ENCODE measurements around the gene UBE2R2.
"Not testable (repeated sequence)": the region's sequence is repeated elsewhere in the genome, so short reads cannot be mapped to it uniquely, and the experiment has no call there.

The UBE2R2 gene

DNA sequence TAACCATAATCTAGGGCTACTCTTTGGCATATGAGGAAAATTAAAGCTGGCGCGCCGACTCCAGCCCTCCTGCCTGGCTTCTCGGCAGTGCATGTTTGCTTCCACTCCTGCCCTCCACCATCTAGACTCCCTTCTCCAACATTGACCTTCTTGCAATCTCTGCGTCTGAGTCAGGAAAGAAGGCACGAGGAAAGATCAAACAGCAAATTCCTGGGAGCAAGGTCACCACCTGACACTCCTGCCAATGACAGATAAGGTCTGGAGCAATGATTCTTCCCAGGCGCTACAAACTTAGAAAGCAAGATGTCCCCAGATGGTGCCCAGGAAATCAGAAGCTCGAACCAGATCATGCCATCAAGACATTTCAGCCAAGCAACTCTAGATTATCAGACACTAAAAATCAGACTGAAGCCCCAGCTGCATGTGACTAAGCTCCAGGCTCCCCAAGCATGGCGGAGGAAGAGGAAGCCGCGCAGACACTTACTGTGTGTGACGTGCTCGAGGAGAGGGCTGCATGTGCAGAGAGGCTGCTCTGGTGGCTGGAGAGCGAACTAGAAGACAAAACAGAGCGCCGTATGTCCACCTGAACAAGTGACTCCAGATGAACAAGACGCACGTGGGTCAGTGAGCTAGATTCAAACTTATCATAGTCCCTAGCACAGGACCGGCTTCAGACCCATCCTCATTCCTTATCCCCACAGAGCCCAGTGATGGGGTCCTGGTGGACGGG, 115.3 kb downstream of the UBE2R2 start:
- no peak for DNase-seq

DNA sequence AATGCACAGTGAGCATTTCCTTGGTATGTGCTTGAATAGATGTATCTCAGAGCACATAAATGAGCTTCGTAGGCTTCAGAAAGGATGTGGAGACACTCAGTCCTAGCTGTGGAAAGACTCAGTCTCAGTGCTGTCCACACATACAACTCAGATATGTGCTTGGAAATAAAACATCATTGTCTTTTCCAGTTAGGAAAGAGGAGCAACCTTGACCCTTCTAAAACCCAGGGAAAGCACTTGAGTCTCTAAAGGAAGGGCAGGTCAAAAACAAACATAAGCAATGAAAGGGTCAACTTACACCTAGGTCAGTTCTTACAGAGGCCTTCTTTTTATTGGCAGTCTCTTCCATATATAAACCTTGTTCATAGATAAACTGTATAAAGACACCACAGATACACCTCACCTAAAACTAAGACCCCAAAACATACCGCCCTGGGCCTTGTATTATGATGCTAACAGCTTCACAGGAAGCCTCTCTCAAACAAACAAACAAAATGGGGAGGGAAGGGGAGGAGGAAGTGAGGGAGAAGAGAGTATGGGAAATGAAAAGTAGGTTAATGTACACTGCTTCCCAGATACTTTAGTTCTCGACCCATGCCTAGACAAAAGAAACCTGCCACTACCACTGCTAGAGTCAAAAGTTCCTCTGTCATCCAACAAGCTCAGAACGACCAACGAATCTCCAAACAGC, 117.4 kb downstream of the UBE2R2 start:
- DNase-seq: no peak

- DNase-seq: no peak
These were observed 123.2 kb downstream of the UBE2R2 start for GRCh38 chr9:33939924-33940874.

DNA sequence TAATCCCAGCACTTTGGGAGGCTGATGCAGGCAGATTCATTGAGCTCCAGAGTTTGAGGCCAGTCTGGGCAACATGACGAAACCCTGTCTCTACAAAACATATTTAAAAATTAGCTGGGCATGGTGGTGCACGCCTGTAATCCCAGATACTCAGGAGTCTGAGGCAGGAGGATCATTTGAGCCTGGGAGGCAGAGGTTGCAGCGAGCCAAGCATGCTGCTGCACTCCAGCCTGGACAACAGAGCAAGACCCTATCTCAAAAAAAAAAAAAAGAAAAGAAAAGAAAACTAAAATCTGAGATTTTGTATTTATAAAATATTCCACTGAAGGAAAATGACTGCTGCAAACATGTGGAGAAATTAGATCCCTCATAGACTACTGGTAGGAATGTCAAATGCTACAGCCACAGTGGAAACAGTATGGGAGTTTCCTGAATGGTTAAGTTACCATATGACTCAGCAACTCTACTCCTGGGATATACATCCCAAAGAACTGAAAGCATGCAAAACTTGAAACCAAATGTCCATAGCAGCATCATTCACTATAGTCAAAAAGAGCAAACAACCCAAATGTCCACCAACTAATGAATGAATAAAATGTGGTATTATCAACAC, 125.6 kb downstream of the UBE2R2 start:
- no peak for DNase-seq

DNA sequence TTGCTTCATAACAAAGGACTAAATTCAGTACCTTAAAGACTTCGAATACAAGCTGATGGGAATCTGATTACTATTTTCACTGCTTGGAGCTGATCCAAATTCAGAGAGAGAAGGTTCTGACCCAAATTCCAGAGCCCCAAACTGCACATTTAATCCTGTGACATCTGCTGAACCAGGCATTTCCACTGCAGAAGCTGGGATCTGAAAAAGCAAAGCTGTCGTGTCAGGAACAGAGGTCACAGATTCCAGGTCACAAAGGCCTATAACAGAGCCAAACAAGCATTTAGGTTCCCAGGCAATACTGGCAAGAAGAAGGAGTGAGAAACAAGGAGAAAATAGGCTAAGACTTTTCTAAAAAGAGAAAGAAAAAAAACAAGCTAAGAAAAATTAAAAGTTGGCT, 126.4 kb downstream of the UBE2R2 start:
- DNase-seq: no peak

- DNase-seq: no peak
These were observed 130.0 kb downstream of the UBE2R2 start for GRCh38 chr9:33946779-33947535.

- DNase-seq: no peak
These were observed 133.4 kb downstream of the UBE2R2 start for GRCh38 chr9:33950371-33950770.

GRCh38 chr9:33952066-33952465, 135.1 kb downstream of the UBE2R2 start:
- no peak for DNase-seq

- DNase-seq: no peak
These were observed 139.6 kb downstream of the UBE2R2 start for GRCh38 chr9:33956544-33956943.

- DNase-seq: no peak
These were observed 142.8 kb downstream of the UBE2R2 start for GRCh38 chr9:33959725-33960124.

DNA sequence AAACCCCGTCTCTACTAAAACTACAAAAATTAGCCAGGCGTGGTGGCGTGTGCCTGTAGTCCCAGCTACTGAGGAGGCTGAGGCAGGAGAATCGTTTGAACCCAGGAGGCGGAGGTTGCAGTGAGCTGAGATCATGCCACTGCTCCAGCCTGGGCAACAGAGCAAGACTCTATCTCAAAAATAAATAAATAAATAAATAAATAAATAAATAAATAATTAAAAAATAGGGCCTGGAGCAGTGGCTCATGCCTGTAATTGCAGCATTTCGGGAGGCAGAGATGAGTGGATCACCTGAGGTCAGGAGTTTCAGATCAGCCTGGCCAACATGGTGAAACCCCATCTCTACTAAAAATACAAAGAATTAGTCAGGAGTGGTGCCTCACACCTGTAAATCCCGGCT, 145.5 kb downstream of the UBE2R2 start:
- not testable (repeated sequence) for DNase-seq

DNA sequence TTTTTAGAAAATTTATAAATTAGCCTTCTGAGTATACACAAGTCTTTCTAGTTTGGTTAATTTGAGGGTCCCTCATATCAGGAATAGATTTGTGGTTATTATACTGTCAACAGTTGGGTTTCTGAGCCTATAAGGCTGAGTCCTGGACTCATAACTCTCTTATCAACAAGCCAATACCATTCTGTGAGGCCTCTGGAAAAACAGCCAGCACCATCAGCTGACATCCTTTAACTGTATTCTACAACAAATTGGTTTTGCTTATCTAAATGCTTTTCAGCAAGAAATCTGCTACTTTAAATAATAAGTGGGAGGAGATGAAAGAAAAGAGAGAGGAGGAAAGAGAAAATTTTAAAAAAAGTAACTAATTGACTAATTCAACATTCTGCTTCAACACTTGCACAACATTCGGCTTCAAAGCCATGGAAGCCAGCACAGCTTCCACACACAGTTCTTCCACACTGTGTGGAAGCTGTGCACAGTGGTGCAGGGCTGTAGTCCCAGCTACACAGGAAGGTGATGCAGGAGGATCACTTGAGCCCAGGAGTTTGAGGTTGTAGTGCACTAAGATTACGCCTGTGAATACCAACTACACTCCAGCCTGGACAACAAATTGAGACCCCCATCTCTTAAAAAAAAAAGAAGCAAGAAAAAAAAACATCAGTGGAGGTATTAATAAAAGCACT, 147.3 kb downstream of the UBE2R2 start:
- no peak for DNase-seq
